ENCODE data around the gene HPGD.

Gene HPGD

GRCh38 chr4:174554231-174554728 lies 32.0 kb upstream of the HPGD start:
- no peaks in the 10 kb centered on the region for H3K27me3 ChIP-seq (replicated peaks; ENCODE audit: insufficient read depth, low read length)
- no peak overlapping the region for H3K4me3 ChIP-seq (ENCODE audit: low read length)
- no peak for DNase-seq
- H3K4me2 ChIP-seq (ENCODE audit: low read depth, low read length): no peak overlapping the region
- no peaks in the 10 kb centered on the region for H3K4me1 ChIP-seq (ENCODE audit: low read length)
- H3K9me3 ChIP-seq (replicated peaks; ENCODE audit: insufficient read depth, low read length): no peaks in the 10 kb centered on the region
- H4K20me1 ChIP-seq (ENCODE audit: insufficient read depth, low read length): no peaks in the 10 kb centered on the region
- no peaks in the 10 kb centered on the region for H3F3A ChIP-seq (ENCODE audit: insufficient read depth, low read length)
- no peaks in the 10 kb centered on the region for H3K36me3 ChIP-seq (replicated peaks; ENCODE audit: insufficient read depth, low read length)
- no peak overlapping the region for H3K27ac ChIP-seq (ENCODE audit: low read length)
- no peak overlapping the region for H3K9ac ChIP-seq (ENCODE audit: low read length)
- H3K9me2 ChIP-seq (replicated peaks; ENCODE audit: insufficient read depth, low read length): no peaks in the 10 kb centered on the region
- H3K79me2 ChIP-seq (ENCODE audit: low read length): no peaks in the 10 kb centered on the region
- TF ChIP-seq CTCF (IDR thresholded peaks at IDR 0.05; ENCODE audit: low read length) (no peak), EZH2phosphoT487 (IDR thresholded peaks at IDR 0.05; ENCODE audit: low read length) (no peak), EZH2 (optimal IDR thresholded peaks at IDR 0.05; ENCODE audit: low read depth, low read length) (no peak)
- no peak overlapping the region for H2AFZ ChIP-seq (ENCODE audit: low read length)

GRCh38 chr4:174553828-174554227 lies 31.5 kb upstream of the HPGD start:
- Histone ChIP-seq H3K27ac (ENCODE audit: low read length) (no peak overlapping the region), H4K20me1 (ENCODE audit: insufficient read depth, low read length) (no peaks in the 10 kb centered on the region), H3K4me3 (ENCODE audit: low read length) (no peak overlapping the region), H3K79me2 (ENCODE audit: low read length) (no peaks in the 10 kb centered on the region), H3K36me3 (replicated peaks; ENCODE audit: insufficient read depth, low read length) (no peaks in the 10 kb centered on the region), H3K27me3 (replicated peaks; ENCODE audit: insufficient read depth, low read length) (no peaks in the 10 kb centered on the region), H2AFZ (ENCODE audit: low read length) (no peak overlapping the region), H3F3A (ENCODE audit: insufficient read depth, low read length) (no peaks in the 10 kb centered on the region), H3K9ac (ENCODE audit: low read length) (no peak overlapping the region), H3K9me3 (replicated peaks; ENCODE audit: insufficient read depth, low read length) (no peaks in the 10 kb centered on the region), H3K9me2 (replicated peaks; ENCODE audit: insufficient read depth, low read length) (no peaks in the 10 kb centered on the region), H3K4me1 (ENCODE audit: low read length) (no peaks in the 10 kb centered on the region), H3K4me2 (ENCODE audit: low read depth, low read length) (no peak overlapping the region)
- TF ChIP-seq EZH2phosphoT487 (IDR thresholded peaks at IDR 0.05; ENCODE audit: low read length): no peak
- no peak for TF ChIP-seq EZH2 (optimal IDR thresholded peaks at IDR 0.05; ENCODE audit: low read depth, low read length)
- no peak for TF ChIP-seq CTCF (IDR thresholded peaks at IDR 0.05; ENCODE audit: low read length)
- DNase-seq: peak; percentile 11

- no peaks in the 10 kb centered on the region for H3K9me3 ChIP-seq (replicated peaks; ENCODE audit: insufficient read depth, low read length)
- H3K4me1 ChIP-seq (ENCODE audit: low read length): no peaks in the 10 kb centered on the region
- H4K20me1 ChIP-seq (ENCODE audit: insufficient read depth, low read length): no peaks in the 10 kb centered on the region
- H3K79me2 ChIP-seq (ENCODE audit: low read length): no peaks in the 10 kb centered on the region
- H3K4me3 ChIP-seq (ENCODE audit: low read length): no peak overlapping the region
- no peak overlapping the region for H3K27ac ChIP-seq (ENCODE audit: low read length)
- no peak overlapping the region for H3K4me2 ChIP-seq (ENCODE audit: low read depth, low read length)
- H3F3A ChIP-seq (ENCODE audit: insufficient read depth, low read length): no peaks in the 10 kb centered on the region
- H3K36me3 ChIP-seq (replicated peaks; ENCODE audit: insufficient read depth, low read length): no peaks in the 10 kb centered on the region
- no peak overlapping the region for H3K9ac ChIP-seq (ENCODE audit: low read length)
- no peaks in the 10 kb centered on the region for H3K9me2 ChIP-seq (replicated peaks; ENCODE audit: insufficient read depth, low read length)
- H2AFZ ChIP-seq (ENCODE audit: low read length): no peak overlapping the region
- H3K27me3 ChIP-seq (replicated peaks; ENCODE audit: insufficient read depth, low read length): no peaks in the 10 kb centered on the region
- DNase-seq: no peak
- no peak for TF ChIP-seq EZH2 (optimal IDR thresholded peaks at IDR 0.05; ENCODE audit: low read depth, low read length)
- no peak for TF ChIP-seq CTCF (IDR thresholded peaks at IDR 0.05; ENCODE audit: low read length)
- TF ChIP-seq EZH2phosphoT487 (IDR thresholded peaks at IDR 0.05; ENCODE audit: low read length): no peak
Observed at GRCh38 chr4:174553031-174553430, 30.7 kb upstream of the HPGD start.
